Lower leg skin (tissue), 3 donors: ENCODE measurements around the gene PRR20G.

Experiments used
- CTCF ChIP-seq, 3 donors: fragments of 450-650 bp; IDR thresholded peaks; one replicate each; pipeline ENCODE4 v1.5.1; 2016; ENCODE audit warnings: antibody characterized with exemption in 3 of 3, mild to moderate bottlenecking in 3 of 3, moderate library complexity in 2 of 3
- POLR2A ChIP-seq, 2 donors: fragments of 450-650 bp; IDR thresholded peaks; one replicate each; pipeline ENCODE4 v1.6.1; 2016 to 2017; ENCODE audit warnings: antibody characterized with exemption in 2 of 2, mild to moderate bottlenecking in 1 of 2, moderate library complexity in 1 of 2

GRCh38 chr3:127260826-127261555 lies 26.9 kb downstream of the PRR20G start:
- TF ChIP-seq CTCF (IDR thresholded peaks at IDR 0.05): no peak
- no peak for TF ChIP-seq POLR2A (IDR thresholded peaks at IDR 0.05)
